GM06990 (cell line): Measurements from ENCODE around the gene ADAD2.

Source experiments
- DNase-seq: peaks from one replicate; pipeline ENCODE4 v3.0.0-alpha.2; 2011; ENCODE audit not compliant: insufficient read length; ENCODE audit errors: extremely low read depth
- H3K27me3 ChIP-seq: replicated peaks from 2 replicates; pipeline ENCODE4 v1.6.0; 2011; ENCODE audit warnings: low read length; ENCODE audit not compliant: control insufficient read depth, insufficient read depth
- H3K36me3 ChIP-seq: 2 replicates; pipeline ENCODE4 v1.5.1; 2011; ENCODE audit warnings: low read length; ENCODE audit not compliant: control insufficient read depth, insufficient read depth
- H3K4me3 ChIP-seq: replicated peaks from 2 replicates; pipeline ENCODE4 v1.5.1; 2011; ENCODE audit warnings: low read depth, mild to moderate bottlenecking, control low read depth, low read length
- CTCF ChIP-seq: IDR thresholded peaks from 2 replicates; pipeline ENCODE4 v1.5.1; 2011; ENCODE audit warnings: low read length, control low read depth, mild to moderate bottlenecking, inconsistent platforms; ENCODE audit not compliant: insufficient read depth, poor library complexity, severe bottlenecking

Gene ADAD2

GRCh38 chr16:84159800-84160199 is 31.2 kb upstream of the ADAD2 start:
- no peak for DNase-seq
- Histone ChIP-seq H3K4me3 (no peak overlapping the region), H3K27me3 (no peaks in the 10 kb centered on the region; the same call in none of the 2 replicates), H3K36me3 (no peaks in the 10 kb centered on the region)
- no peak for TF ChIP-seq CTCF

GRCh38 chr16:84161037-84161436 is 29.9 kb upstream of the ADAD2 start:
- Histone ChIP-seq H3K27me3 (no peaks in the 10 kb centered on the region; the same call in 1 of the 2 replicates), H3K4me3 (no peak overlapping the region)
- no peak for TF ChIP-seq CTCF

DNA sequence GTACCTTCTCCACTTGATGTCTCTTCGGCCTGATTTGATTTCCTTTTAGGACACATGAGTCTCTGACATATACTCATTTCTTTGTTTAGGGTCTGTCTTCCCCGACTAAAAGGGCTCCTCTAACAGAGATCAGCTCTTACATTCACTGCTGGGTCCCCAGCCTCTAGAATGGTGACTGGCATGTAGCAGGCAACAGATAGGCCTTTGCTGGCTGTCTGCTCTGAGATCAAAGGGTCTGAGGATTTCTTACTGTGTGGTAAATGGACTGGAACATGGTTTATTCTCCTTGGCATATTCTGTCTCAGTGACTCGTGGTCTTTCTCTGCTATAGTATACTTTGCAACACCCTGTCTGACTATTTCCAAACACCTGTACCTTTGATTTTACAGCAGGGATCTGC is 29.2 kb upstream of the ADAD2 start:
- Histone ChIP-seq H3K36me3 (no peaks in the 10 kb centered on the region), H3K4me3 (no peak overlapping the region), H3K27me3 (no peaks in the 10 kb centered on the region; the same call in 1 of the 2 replicates)
- no peak for TF ChIP-seq CTCF
- DNase-seq: no peak

More at GRCh38 chr16:84161037-84161436, 29.9 kb upstream of the ADAD2 start:
- H3K36me3 ChIP-seq: no peaks in the 10 kb centered on the region
- DNase-seq: no peak

DNA sequence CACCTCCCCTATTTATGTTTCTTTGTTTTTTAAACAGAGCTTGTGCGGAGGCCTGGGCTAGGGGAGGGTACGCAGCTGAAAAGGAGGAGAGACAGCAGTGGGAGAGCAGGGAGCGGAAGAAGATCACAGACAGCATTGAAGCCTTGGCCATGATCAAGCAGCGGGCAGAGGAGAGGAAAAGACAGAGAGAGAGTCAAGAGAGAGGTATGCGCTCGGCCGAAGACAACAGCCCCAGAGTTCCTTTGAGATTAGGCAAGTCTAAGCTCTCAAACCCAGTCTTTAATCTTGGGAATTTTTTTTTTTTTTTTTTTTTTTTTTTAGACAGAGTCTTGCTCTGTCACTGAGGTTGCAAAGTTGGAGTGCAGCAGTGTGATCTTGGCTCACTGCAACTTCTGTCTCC is 25.2 kb upstream of the ADAD2 start:
- no peak for TF ChIP-seq CTCF
- H3K27me3 ChIP-seq: no peaks in the 10 kb centered on the region

DNA sequence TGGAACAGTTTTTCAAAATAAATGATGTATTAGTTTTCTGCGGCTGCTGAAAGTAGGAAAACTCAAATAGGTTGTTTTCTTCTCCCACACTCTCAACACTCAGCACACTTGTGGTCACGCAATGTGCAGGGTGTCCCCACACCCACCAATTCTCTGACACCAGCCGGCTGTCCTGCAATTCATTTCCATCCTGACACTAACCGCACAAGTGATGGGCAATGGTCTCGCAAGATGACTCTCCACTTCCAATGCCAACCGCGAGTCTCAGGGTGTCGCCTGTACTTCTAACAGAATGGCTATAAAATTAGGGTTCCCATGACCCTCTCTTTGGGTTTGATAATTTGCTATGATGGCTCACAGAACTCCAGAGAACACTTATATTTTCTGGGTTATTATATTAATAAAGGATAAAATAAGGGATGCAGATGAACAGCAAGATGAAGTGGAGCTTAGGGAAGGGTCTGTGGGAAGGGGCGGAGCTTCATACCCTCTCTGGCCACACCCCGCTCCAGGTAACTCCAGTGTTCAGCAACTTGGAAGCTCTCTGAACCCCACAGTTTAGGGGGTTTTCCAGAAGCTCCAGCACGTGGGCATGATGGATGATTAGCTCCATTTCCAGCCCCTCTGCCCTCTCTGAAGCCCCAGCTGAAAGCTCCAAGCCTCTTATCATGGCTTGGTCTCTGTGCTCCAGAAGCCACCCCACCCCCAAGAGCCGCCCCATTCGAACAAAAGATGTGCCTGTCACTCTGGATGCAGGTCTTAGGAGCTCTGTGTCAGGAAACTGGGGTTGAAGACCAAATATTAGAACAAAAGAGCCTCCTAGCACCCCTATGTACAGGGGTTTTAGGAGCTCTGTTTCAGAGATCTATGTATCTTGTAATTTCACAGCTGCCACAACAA is 23.9 kb upstream of the ADAD2 start:
- no peak for TF ChIP-seq CTCF
- no peaks in the 10 kb centered on the region for H3K27me3 ChIP-seq
- H3K36me3 ChIP-seq: no peaks in the 10 kb centered on the region
- no peak overlapping the region for H3K4me3 ChIP-seq
- no peak for DNase-seq

More for the DNA sequence above, 25.2 kb upstream of the ADAD2 start:
- no peak overlapping the region for H3K4me3 ChIP-seq
- no peak for DNase-seq
- H3K36me3 ChIP-seq: no peaks in the 10 kb centered on the region
